Measurements from ENCODE around the gene MRC2.
"Not testable (repeated sequence)": the region's sequence is repeated elsewhere in the genome, so short reads cannot be mapped to it uniquely, and the experiment has no call there.

Gene MRC2

GRCh38 chr17:62612289-62612688 lies 15.2 kb upstream of the MRC2 start:
- not testable (repeated sequence) for DNase-seq (ENCODE audit: low read depth)

- DNase-seq (ENCODE audit: low read depth): not testable (repeated sequence)
These were observed 14.4 kb upstream of the MRC2 start for GRCh38 chr17:62613095-62613494.

- no peak for DNase-seq (ENCODE audit: low read depth)
These were observed 13.3 kb upstream of the MRC2 start for GRCh38 chr17:62614142-62614541.

DNA sequence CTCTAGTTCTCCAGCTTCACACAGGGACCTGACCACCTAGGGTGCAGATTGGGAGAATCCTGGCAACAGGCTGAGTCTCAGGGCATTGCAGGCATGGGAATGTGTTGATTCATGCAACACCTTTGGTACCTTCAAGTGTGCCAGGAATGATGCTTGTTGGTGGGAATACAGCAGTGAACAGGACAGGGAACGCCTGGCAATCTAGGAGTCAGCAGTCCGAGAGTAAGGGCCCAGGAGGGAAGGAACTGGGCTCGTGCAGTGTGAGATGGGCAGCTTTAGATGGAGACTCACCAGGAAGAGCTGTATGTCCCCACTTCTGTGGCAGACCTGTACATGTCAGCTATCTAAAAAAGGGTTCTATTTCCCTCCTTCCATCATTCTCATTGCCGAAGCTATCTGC lies 12.0 kb upstream of the MRC2 start:
- no peak for DNase-seq (ENCODE audit: low read depth)

- no peak for DNase-seq (ENCODE audit: low read depth)
These were observed 10.2 kb upstream of the MRC2 start for GRCh38 chr17:62616993-62617893.

DNA sequence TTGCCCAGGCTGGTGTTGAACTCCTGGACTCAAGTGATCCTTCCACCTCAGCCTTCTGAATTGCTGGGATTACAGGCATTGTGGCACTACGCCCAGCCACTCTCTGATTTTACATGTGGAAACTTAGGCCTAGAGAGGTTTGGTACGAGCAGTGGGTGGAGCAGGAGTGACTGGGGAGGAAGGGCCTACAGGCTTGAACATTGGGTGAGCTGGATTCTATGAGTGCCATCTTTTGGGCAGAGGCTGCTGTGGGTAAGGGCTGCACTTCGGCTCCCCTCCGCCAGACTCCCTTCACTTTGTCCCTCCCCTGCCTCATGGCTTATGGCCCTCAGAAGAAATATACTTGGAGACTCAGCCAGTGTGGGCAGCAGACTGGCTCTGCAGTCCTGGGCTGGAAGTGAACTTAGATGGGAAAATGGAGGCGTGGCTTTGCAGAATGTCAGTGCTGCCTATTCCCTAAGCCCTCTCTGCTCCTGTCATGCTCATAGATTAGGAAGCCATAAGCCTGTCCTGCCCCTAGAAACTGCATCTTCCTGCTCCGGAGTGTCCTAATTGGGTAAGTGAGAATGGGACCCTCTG lies 9.5 kb upstream of the MRC2 start:
- DNase-seq (ENCODE audit: low read depth): no peak

- no peak for DNase-seq (ENCODE audit: low read depth)
These were observed 8.6 kb upstream of the MRC2 start for GRCh38 chr17:62618647-62619416.

- DNase-seq (ENCODE audit: low read depth): no peak
These were observed 7.9 kb upstream of the MRC2 start for GRCh38 chr17:62619417-62620155.

DNA sequence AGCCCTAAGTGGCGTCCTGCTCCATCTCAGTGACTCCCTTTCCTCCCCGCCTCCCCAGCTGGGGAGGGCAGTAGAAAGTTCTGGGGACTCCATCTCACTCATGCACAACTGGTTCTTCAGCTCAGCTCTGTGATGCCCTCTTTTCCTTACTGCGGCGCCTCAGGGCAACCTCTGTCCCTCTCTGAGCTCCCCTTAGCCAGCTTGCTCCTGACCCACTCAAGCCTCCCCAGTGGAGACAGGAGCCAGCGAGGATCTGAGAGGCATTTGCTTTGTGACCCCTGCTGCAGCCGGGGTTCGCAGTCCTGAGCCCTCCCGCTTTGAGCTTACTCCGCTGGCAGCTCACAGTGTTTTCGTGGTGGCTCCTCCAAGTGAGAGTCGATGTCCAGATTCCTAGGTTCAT lies 6.2 kb upstream of the MRC2 start:
- no peak for DNase-seq (ENCODE audit: low read depth)

DNA sequence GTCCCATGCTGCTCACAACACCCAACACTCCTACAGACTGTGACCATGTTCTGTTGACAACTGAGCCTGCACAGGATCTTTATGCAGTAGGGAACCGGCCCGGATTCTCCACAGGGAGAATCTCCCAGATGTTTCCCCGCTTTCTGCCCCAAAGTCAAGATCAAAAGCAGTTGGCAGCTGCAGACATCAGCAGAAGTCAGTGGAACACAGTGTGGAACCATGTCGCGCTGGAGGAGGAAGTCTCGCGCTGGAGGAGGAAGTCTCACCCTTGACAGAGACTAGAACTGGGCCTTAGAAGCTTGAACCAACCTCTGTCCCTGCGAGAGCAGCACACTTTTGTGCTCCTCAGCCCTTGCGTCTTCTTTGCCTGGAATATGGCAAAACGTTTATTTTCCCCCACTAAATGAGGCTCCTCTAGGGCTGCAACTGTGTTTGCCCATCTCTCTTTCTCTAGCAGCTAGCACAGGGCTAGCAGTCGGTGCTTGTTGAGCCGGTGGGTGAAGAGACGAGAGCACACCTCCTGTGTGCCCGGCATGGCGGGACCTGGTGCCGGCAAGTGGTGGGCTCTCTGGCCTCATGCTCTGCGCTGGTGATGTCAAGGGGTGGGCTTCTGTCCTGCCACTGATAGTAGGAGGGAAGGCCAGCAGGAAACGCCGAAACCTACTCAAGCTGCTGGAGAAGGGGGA lies 2.1 kb upstream of the MRC2 start:
- no peak for DNase-seq (ENCODE audit: low read depth)

DNA sequence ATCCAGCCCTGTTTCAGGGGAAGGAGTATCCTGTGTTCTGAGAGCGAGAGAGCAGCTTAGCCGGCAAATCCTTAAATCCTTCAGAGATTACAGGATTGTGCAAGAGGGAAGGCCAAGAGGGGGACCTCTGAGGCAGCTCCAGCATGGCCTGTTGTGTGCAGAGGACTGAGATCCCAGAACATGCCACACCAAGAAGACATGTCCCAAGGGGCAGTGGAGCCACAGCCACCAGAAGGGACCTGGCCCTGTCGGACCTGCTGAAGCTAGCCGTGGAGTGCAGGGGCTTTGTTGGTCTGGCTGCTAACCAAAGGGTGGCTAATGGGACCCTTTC lies 1.6 kb upstream of the MRC2 start:
- DNase-seq (ENCODE audit: low read depth): no peak

- DNase-seq (ENCODE audit: low read depth): no peak
These were observed 701 bp upstream of the MRC2 start for GRCh38 chr17:62626719-62627218.

- peak; percentile 33 for DNase-seq (ENCODE audit: low read depth)
These were observed 599 bp downstream of the MRC2 start for GRCh38 chr17:62627904-62628633.

- DNase-seq (ENCODE audit: low read depth): no peak
These were observed 1.5 kb downstream of the MRC2 start for GRCh38 chr17:62628831-62629555.

DNA sequence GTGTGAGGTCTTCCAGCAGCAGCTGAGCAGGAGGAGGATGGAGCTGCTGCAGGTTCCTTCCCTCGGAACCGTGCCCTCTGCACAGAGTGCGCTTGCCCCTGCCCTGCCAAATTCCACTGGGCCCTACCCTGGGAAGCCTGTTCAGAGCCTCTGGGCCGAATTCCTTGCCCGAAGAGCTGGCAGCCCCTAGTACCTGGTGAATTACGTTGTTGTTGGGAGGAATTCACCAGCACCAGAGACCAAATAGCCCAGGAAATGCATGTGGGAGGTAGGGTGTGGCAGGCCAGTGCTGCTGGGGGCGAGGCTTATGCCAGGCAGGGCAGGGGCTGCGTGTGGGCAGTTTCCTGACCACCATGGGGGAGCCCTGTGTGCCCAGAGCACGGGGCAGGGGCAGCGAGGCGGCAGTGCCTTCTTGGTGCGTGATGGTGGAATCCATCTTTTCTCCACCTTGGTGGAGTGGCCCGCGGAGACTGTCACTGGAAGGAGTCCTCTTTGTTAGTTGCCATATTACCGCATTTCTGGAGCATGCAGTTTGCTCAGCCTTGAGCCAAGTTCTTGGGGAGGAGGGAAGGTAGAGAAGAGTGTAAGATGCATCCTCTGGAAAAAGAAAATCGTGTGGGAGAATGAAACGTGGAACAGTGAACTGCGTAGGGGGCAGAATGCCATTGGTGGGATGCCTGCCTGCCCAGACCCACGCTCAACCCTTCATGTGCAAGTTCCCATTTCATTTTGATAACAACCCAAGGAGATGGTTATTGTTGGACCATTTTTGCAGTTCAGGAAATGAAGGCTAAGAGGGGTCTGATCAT lies 2.3 kb downstream of the MRC2 start:
- DNase-seq (ENCODE audit: low read depth): no peak

DNA sequence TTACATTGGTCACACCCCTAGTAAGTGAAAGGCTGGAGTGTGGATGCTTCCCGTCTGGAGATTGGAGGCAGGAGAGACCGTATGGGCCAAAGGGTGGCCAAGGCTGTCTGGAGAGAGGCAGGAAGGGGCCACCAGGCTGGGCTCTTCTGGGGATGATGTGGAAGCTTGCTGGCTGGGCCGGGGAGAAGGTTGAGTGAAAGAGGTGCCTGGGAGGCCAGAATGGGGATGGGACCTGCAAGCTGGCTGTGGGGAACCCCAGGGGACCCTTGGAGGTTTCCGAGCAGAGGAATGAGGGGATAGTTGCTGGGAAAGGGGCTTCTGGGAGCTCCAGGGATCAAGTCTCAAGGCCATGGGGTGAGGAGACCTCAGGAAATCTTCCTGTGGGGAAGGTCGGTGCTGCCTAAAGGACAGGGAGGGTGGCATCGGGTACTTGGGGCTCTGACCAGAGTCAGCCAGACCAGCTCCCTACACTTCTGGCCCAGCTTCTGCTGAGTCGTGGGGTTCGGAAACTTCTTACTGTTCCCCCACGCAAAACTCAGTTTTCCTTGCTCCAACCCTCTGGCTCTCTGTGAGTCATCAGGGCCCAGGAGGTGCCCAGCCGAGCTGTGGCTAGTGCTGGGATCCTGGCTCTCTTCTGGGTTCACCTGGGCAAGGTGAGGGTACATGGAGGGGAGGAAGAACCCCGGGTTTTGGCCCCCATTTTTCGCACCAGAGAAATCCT lies 3.1 kb downstream of the MRC2 start:
- DNase-seq (ENCODE audit: low read depth): no peak

DNA sequence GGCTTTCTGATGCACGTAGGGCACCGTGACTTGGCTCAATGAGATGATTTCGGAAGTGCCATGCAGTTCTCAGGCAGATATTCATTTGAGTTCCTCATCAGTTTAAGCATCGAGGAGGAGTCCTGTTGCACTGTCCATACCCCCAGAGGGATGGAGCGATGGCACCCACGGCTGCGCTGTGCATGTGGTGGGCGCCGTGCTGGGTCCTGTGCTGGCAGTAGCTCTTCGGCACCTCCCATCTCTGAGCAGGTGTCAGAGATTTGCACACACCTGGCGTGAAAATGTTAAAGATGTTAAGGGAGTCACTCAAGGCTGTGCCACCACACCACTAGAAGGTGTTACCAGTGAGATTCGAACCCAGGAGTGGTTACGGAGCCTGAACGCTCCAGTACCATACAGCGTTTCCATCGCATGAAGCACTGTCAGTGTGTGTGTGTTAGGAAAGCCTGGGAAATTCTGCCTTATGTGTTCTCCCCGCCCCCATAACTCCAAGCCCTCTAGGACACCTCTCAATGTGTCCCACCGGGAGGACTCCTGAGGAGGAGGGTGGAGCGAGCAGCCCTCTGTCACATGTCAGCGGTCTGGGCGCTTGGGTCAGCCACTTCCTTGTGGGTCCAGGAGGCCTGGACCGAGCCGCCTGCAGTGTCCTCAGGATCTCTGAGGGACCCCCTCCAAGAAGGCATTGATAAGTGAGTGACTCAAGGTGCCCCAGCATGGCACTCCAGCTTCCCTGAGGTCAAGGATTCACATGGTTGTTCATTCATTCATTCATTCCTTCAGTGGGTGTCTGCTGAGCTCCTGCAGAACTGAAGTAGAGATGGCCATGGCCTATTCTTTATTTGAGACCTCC lies 3.8 kb downstream of the MRC2 start:
- no peak for DNase-seq (ENCODE audit: low read depth)
